ENCODE data around the gene ENTPD8.

ENTPD8 gene

GRCh38 chr9:137408651-137409405, 32.3 kb downstream of the ENTPD8 start:
- no peak for DNase-seq

GRCh38 chr9:137407590-137408300, 33.4 kb downstream of the ENTPD8 start:
- DNase-seq: no peak

GRCh38 chr9:137406876-137407589, 34.1 kb downstream of the ENTPD8 start:
- DNase-seq: peak; percentile 26 to 41

GRCh38 chr9:137406085-137406760, 34.9 kb downstream of the ENTPD8 start:
- no peak for DNase-seq

GRCh38 chr9:137405677-137406081, 35.5 kb downstream of the ENTPD8 start:
- DNase-seq: no peak

- DNase-seq: no peak
Measured at GRCh38 chr9:137404961-137405567, 36.1 kb downstream of the ENTPD8 start.

- DNase-seq: no peak
Measured at GRCh38 chr9:137403269-137403668, 37.9 kb downstream of the ENTPD8 start.

GRCh38 chr9:137402746-137403145, 38.4 kb downstream of the ENTPD8 start:
- DNase-seq: no peak

GRCh38 chr9:137398561-137399468, 42.3 kb downstream of the ENTPD8 start:
- no peak for DNase-seq

GRCh38 chr9:137397675-137398423, 43.3 kb downstream of the ENTPD8 start:
- no peak for DNase-seq

- DNase-seq: no peak
Measured at GRCh38 chr9:137396634-137397367, 44.4 kb downstream of the ENTPD8 start.

GRCh38 chr9:137396227-137396626, 44.9 kb downstream of the ENTPD8 start:
- no peak for DNase-seq

GRCh38 chr9:137395666-137396010, 45.5 kb downstream of the ENTPD8 start:
- no peak for DNase-seq

GRCh38 chr9:137394866-137395665, 46.1 kb downstream of the ENTPD8 start:
- DNase-seq: no peak

- no peak for DNase-seq
Measured at GRCh38 chr9:137393176-137394150, 47.7 kb downstream of the ENTPD8 start.

- DNase-seq: no peak
Measured at GRCh38 chr9:137392232-137393007, 48.7 kb downstream of the ENTPD8 start.

GRCh38 chr9:137391411-137391754, 49.8 kb downstream of the ENTPD8 start:
- no peak for DNase-seq
